Bronchial epithelial cell (primary cell): ENCODE measurements around the gene UMODL1. TPM values are rescaled to one million over a fixed set of nuclear protein-coding genes. Genes with fewer than 3 reads are reported as not detected.
A peak's percentile ranks its signal among the peaks of the same experiment; 100 is the strongest.

Source experiments
- DNase-seq: peaks from one replicate; pipeline ENCODE4 v3.0.0-alpha.2; 2010; ENCODE audit warnings: low read depth
- FAIRE-seq: peaks from 2 replicates; lab custom pipeline; 2011; peaks lifted over from hg19 to GRCh38; lab: Jason Lieb, UNC
- H3K27me3 ChIP-seq: 2 replicates; pipeline ENCODE4 v1.5.1; 2011; ENCODE audit warnings: low read length; ENCODE audit not compliant: control insufficient read depth, insufficient read depth
- H3K36me3 ChIP-seq: 2 replicates; pipeline ENCODE4 v1.5.1; 2011; ENCODE audit warnings: low read length; ENCODE audit not compliant: control insufficient read depth, insufficient read depth
- H3K4me3 ChIP-seq: 2 replicates; pipeline ENCODE4 v1.5.1; 2011; ENCODE audit warnings: mild to moderate bottlenecking, low read depth, low read length, control low read depth
- total RNA-seq: library from RNA; depleted of rRNA; stranded (reverse); fragments of >200 nt; gene quantifications from 2 replicates; pipeline ENCODE4 v1.2.1, GENCODE V29; 2014
- TF ChIP-seq, protein P1 (sequence below): IDR thresholded peaks from 2 replicates; pipeline ENCODE4 v1.5.1; 2011; ENCODE audit warnings: mild to moderate bottlenecking, moderate library complexity, low read length, control low read depth, inconsistent platforms; ENCODE audit not compliant: insufficient read depth, severe bottlenecking

Gene UMODL1
- total RNA-seq, 1 donor from 2014 or later = not detected

- FAIRE-seq (no peak), DNase-seq (no peak)
Measured at GRCh38 chr21:42063191-42063570, 7.9 kb upstream of the UMODL1 start.

DNA sequence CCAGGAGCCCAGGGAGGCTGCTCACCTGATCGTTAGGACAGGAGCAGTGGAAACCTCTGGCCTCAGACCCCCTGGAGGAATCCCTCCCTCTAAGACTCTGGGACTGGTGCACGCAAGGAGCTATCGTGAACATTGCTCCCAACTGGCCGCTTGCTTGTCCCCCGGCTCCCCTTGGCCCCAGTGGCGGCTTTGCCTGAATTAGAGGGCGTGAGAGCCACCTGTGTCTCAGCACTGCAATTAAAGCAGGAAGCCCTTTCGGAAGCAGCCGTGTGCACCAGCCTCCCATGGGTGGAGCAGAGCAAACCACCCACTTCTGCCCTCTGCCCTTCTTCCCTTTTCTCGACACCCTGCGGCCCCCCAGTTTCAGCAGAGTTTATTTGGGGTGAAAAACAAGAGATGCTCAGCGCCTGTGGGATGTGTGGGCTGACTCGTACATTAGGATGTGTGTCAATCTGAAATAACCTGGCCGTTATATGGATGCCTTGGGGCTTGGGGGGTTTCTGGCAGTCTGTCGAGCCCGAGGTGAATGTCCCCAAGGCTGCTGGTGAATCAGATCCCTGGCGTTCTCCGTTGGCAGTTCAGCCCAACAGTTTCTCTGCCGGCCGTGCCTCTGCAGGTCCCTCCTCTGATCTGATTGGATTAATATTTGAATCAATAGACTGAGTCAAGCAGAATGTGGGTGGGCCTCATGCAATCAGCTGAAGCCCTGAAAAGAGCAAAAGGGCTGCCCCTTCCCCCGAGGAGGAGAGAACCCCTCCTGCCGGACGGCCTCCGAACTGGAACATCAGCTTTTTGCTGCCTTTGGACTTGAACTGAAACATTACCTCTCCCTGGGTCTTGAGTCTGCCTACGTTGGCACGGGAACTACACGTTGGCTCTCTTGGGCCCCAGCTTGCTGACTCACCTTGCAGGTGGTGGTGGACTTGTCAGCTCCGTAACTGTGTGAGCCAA, 7.3 kb upstream of the UMODL1 start:
- H3K27me3 ChIP-seq = peaks cover 28% of the 10 kb centered on the region
- no peak overlapping the region for H3K4me3 ChIP-seq
- TF ChIP-seq, protein P1, sequence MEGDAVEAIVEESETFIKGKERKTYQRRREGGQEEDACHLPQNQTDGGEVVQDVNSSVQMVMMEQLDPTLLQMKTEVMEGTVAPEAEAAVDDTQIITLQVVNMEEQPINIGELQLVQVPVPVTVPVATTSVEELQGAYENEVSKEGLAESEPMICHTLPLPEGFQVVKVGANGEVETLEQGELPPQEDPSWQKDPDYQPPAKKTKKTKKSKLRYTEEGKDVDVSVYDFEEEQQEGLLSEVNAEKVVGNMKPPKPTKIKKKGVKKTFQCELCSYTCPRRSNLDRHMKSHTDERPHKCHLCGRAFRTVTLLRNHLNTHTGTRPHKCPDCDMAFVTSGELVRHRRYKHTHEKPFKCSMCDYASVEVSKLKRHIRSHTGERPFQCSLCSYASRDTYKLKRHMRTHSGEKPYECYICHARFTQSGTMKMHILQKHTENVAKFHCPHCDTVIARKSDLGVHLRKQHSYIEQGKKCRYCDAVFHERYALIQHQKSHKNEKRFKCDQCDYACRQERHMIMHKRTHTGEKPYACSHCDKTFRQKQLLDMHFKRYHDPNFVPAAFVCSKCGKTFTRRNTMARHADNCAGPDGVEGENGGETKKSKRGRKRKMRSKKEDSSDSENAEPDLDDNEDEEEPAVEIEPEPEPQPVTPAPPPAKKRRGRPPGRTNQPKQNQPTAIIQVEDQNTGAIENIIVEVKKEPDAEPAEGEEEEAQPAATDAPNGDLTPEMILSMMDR = no peak
- FAIRE-seq (peak; percentile 13), DNase-seq (peak; percentile 84)
- H3K36me3 ChIP-seq = no peaks in the 10 kb centered on the region

More at GRCh38 chr21:42063191-42063570, 7.9 kb upstream of the UMODL1 start:
- TF ChIP-seq, protein P1 = no peak
- H3K27me3 ChIP-seq = peaks cover 29% of the 10 kb centered on the region
- no peaks in the 10 kb centered on the region for H3K36me3 ChIP-seq
- H3K4me3 ChIP-seq = no peak overlapping the region

GRCh38 chr21:42066521-42066920, 4.6 kb upstream of the UMODL1 start:
- no peak for FAIRE-seq
- TF ChIP-seq, protein P1 = no peak
- H3K4me3 ChIP-seq = no peak overlapping the region
- H3K27me3 ChIP-seq = peaks cover 26% of the 10 kb centered on the region
- H3K36me3 ChIP-seq = no peaks in the 10 kb centered on the region
- no peak for DNase-seq

DNA sequence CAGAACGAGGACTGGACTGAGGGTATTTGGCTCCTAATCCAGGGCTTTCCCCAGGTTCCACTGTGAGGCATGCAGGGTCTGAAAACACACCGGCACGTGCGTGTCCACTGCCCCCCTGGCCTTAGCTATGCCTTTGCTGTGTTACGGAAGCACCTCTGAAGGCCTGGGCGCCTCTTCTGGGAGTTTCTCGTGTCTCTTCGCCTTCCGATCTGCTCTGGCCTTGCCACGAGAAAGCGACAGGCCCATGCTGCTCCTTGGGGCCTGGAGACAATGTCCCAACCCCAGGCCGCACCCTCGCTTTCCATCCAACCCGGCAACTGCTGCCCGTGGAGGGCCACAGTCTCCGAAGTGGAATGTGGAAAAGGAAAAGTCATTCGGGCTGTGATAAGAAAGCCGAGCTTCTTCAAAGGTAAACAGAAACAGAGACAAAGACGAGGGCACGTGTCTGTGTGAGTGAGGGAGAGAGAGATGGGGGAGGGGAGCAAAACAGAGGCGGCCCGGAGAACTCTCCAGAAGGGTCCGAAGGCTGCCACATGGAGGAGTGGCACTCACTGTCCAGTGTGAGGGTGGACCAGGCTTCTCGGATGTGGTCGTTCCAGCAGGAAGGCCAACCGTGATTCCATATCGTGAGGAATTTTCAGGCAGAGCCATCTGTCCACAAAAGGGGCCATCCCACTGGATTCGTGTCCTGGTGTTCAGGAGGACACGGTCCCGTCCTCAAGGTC, 3.4 kb upstream of the UMODL1 start:
- no peak overlapping the region for H3K4me3 ChIP-seq
- TF ChIP-seq, protein P1 = no peak
- H3K36me3 ChIP-seq = no peaks in the 10 kb centered on the region
- DNase-seq (no peak), FAIRE-seq (peak; percentile 43)
- H3K27me3 ChIP-seq = peaks cover 19% of the 10 kb centered on the region

GRCh38 chr21:42068256-42068545, 2.9 kb upstream of the UMODL1 start:
- no peak overlapping the region for H3K4me3 ChIP-seq
- TF ChIP-seq, protein P1 = no peak
- no peaks in the 10 kb centered on the region for H3K36me3 ChIP-seq
- peaks cover 18% of the 10 kb centered on the region for H3K27me3 ChIP-seq
- FAIRE-seq (no peak), DNase-seq (no peak)
